Inflammatory macrophage (primary cell): Measurements from ENCODE around the gene TMEM132C.

ENCODE experiments used
- DNase-seq, 2 donors: peaks; one replicate each; pipeline ENCODE4 v3.0.0-alpha.2; 2020 to 2022

Gene TMEM132C

GRCh38 chr12:128339631-128340030 lies 72.7 kb downstream of the TMEM132C start:
- DNase-seq: no peak

GRCh38 chr12:128353301-128353700 lies 86.3 kb downstream of the TMEM132C start:
- DNase-seq: no peak

GRCh38 chr12:128356547-128356946 lies 89.6 kb downstream of the TMEM132C start:
- no peak for DNase-seq

- DNase-seq: no peak
Measured at GRCh38 chr12:128361400-128361995, 94.5 kb downstream of the TMEM132C start.

GRCh38 chr12:128365032-128365431 lies 98.1 kb downstream of the TMEM132C start:
- no peak for DNase-seq

GRCh38 chr12:128365651-128366231 lies 98.8 kb downstream of the TMEM132C start:
- DNase-seq: peak in 1 of 2 donors; percentile 5

- DNase-seq: no peak
Measured at GRCh38 chr12:128367961-128368360, 101.0 kb downstream of the TMEM132C start.

GRCh38 chr12:128381541-128381940 lies 114.6 kb downstream of the TMEM132C start:
- no peak for DNase-seq

- no peak for DNase-seq
Measured at GRCh38 chr12:128381946-128382345, 115.0 kb downstream of the TMEM132C start.

- no peak for DNase-seq
Measured at GRCh38 chr12:128382946-128383345, 116.0 kb downstream of the TMEM132C start.

GRCh38 chr12:128383357-128383937 lies 116.5 kb downstream of the TMEM132C start:
- no peak for DNase-seq

- DNase-seq: no peak
Measured at GRCh38 chr12:128385736-128386135, 118.8 kb downstream of the TMEM132C start.

- DNase-seq: peak; percentile 11 to 32
Measured at GRCh38 chr12:128387811-128388422, 120.9 kb downstream of the TMEM132C start.

GRCh38 chr12:128388461-128389000 lies 121.6 kb downstream of the TMEM132C start:
- no peak for DNase-seq

- DNase-seq: no peak
Measured at GRCh38 chr12:128393346-128393745, 126.4 kb downstream of the TMEM132C start.

- DNase-seq: no peak
Measured at GRCh38 chr12:128394137-128394536, 127.2 kb downstream of the TMEM132C start.

GRCh38 chr12:128399253-128399652 lies 132.3 kb downstream of the TMEM132C start:
- no peak for DNase-seq

- no peak for DNase-seq
Measured at GRCh38 chr12:128402486-128403243, 135.7 kb downstream of the TMEM132C start.

- no peak for DNase-seq
Measured at GRCh38 chr12:128408669-128409068, 141.7 kb downstream of the TMEM132C start.

GRCh38 chr12:128415036-128415560 lies 148.1 kb downstream of the TMEM132C start:
- DNase-seq: no peak

GRCh38 chr12:128418944-128419343 lies 152.0 kb downstream of the TMEM132C start:
- DNase-seq: no peak

- DNase-seq: no peak
Measured at GRCh38 chr12:128420163-128420562, 153.2 kb downstream of the TMEM132C start.

- DNase-seq: no peak
Measured at GRCh38 chr12:128421375-128421774, 154.4 kb downstream of the TMEM132C start.
